HepG2 (cell line): ENCODE results near the gene C1QL4. TPM values are rescaled to one million over a fixed set of nuclear protein-coding genes. Genes with fewer than 3 reads are reported as not detected.
A peak's percentile ranks its signal among the peaks of the same experiment; 100 is the strongest.

Source experiments
- DMAP1 ChIP-seq: IDR thresholded peaks from 2 replicates; pipeline ENCODE4 v1.6.1; 2016
- DNMT3B ChIP-seq: conservative IDR thresholded peaks from 2 replicates; pipeline ENCODE4 v1.6.1; 2016; ENCODE audit warnings: missing biosample characterization, control low read depth
- EP300 ChIP-seq, 3 experiments: sonication (generic) in 1 of 3; formaldehyde crosslinking in 1 of 3; IDR thresholded peaks; 2 replicates each; pipeline versions ENCODE4 v1.5.1 to v1.6.1; 2011 to 2020; ENCODE audit warnings: low read depth in 2 of 3, low read length in 2 of 3, borderline replicate concordance in 1 of 3, improper control_type of control experiment in 1 of 3, mild to moderate bottlenecking in 1 of 3, missing genetic modification reagents in 1 of 3, moderate library complexity in 1 of 3
- HIVEP1 ChIP-seq: sonication (generic); formaldehyde crosslinking; IDR thresholded peaks from 2 replicates; pipeline ENCODE4 v1.4.0; 2020; ENCODE audit warnings: mild to moderate bottlenecking, missing genetic modification reagents
- LCORL ChIP-seq, 2 experiments: fragments of 450-650 bp in 1 of 2; sonication (generic) in 1 of 2; formaldehyde crosslinking in 1 of 2; IDR thresholded peaks; 2 replicates each; pipeline versions ENCODE4 v1.5.0 to v1.6.1; 2017 to 2020; ENCODE audit warnings: antibody characterized with exemption in 1 of 2, missing genetic modification reagents in 1 of 2
- NAIF1 ChIP-seq: sonication (generic); formaldehyde crosslinking; IDR thresholded peaks from 2 replicates; pipeline ENCODE4 v1.5.0; 2020; ENCODE audit warnings: mild to moderate bottlenecking, missing genetic modification reagents, borderline replicate concordance
- NCOR1 ChIP-seq: fragments of 200-600 bp; sonication (generic); IDR thresholded peaks from 2 replicates; pipeline ENCODE4 v1.7.0; 2017; ENCODE audit warnings: antibody characterized with exemption, low read length, borderline replicate concordance
- TARDBP ChIP-seq: sonication (generic); formaldehyde crosslinking; IDR thresholded peaks from 2 replicates; pipeline ENCODE4 v1.8.0; 2022; ENCODE audit warnings: mild to moderate bottlenecking, missing genetic modification reagents
- ZBTB43 ChIP-seq: sonication (generic); formaldehyde crosslinking; conservative IDR thresholded peaks from 2 replicates; pipeline ENCODE4 v1.4.0; 2020; ENCODE audit warnings: missing genetic modification reagents
- ZNF496 ChIP-seq: sonication (generic); formaldehyde crosslinking; IDR thresholded peaks from 2 replicates; pipeline ENCODE4 v1.8.1; 2023; ENCODE audit warnings: mild to moderate bottlenecking, moderate library complexity, missing genetic modification reagents; ENCODE audit not compliant: insufficient replicate concordance
- polyA plus RNA-seq, 8 experiments: library from polyadenylated mRNA; depleted of rRNA in 3 of 8; stranded (reverse) in 7 of 8; unstranded in 1 of 8; fragments of >200 nt; fragmentation: Illumina TruSeq in 4 of 8; extraction: Trizol in 4 of 8; gene quantifications; 2 replicates each; pipeline versions ENCODE4 v1.2.1 to v1.2.3, GENCODE V29; 2011 to 2016; ENCODE audit warnings: low read depth in 4 of 8, missing spikeins in 1 of 8, mixed read lengths in 1 of 8; ENCODE audit not compliant: insufficient read depth in 1 of 8
- total RNA-seq, 5 experiments: library from RNA; depleted of rRNA; stranded (reverse); fragments of >200 nt; fragmentation: Illumina TruSeq; extraction: Trizol; gene quantifications; 2 replicates each; pipeline ENCODE4 v1.2.3, GENCODE V29; 2016; ENCODE audit warnings: low read depth in 1 of 5
- TF ChIP-seq, protein P1 (sequence below): IDR thresholded peaks from 2 replicates; pipeline ENCODE4 v1.6.1; 2016; ENCODE audit warnings: low read depth, missing genetic modification reagents, missing compliant biosample characterization
- TF ChIP-seq, protein P2 (sequence below): sonication (generic); formaldehyde crosslinking; IDR thresholded peaks from 2 replicates; pipeline ENCODE4 v1.4.0; 2020; ENCODE audit warnings: low read depth, mild to moderate bottlenecking, missing genetic modification reagents
- TF ChIP-seq, protein P3 (sequence below): fragments of 450-650 bp; IDR thresholded peaks from 2 replicates; pipeline ENCODE4 v1.6.1; 2017; ENCODE audit warnings: mild to moderate bottlenecking
- TF ChIP-seq, protein P4 (sequence below): IDR thresholded peaks from 2 replicates; pipeline ENCODE4 v1.6.1; 2016; ENCODE audit warnings: low read depth, control low read depth

Gene C1QL4
- total and polyA plus RNA-seq, 2 of the 13 experiments (the other 11 are each of a cell fraction or from before 2014, with no cell fraction given) = 0.03 TPM; not detected in 1

- TF ChIP-seq, protein P1, sequence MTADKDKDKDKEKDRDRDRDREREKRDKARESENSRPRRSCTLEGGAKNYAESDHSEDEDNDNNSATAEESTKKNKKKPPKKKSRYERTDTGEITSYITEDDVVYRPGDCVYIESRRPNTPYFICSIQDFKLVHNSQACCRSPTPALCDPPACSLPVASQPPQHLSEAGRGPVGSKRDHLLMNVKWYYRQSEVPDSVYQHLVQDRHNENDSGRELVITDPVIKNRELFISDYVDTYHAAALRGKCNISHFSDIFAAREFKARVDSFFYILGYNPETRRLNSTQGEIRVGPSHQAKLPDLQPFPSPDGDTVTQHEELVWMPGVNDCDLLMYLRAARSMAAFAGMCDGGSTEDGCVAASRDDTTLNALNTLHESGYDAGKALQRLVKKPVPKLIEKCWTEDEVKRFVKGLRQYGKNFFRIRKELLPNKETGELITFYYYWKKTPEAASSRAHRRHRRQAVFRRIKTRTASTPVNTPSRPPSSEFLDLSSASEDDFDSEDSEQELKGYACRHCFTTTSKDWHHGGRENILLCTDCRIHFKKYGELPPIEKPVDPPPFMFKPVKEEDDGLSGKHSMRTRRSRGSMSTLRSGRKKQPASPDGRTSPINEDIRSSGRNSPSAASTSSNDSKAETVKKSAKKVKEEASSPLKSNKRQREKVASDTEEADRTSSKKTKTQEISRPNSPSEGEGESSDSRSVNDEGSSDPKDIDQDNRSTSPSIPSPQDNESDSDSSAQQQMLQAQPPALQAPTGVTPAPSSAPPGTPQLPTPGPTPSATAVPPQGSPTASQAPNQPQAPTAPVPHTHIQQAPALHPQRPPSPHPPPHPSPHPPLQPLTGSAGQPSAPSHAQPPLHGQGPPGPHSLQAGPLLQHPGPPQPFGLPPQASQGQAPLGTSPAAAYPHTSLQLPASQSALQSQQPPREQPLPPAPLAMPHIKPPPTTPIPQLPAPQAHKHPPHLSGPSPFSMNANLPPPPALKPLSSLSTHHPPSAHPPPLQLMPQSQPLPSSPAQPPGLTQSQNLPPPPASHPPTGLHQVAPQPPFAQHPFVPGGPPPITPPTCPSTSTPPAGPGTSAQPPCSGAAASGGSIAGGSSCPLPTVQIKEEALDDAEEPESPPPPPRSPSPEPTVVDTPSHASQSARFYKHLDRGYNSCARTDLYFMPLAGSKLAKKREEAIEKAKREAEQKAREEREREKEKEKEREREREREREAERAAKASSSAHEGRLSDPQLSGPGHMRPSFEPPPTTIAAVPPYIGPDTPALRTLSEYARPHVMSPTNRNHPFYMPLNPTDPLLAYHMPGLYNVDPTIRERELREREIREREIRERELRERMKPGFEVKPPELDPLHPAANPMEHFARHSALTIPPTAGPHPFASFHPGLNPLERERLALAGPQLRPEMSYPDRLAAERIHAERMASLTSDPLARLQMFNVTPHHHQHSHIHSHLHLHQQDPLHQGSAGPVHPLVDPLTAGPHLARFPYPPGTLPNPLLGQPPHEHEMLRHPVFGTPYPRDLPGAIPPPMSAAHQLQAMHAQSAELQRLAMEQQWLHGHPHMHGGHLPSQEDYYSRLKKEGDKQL = no peak
- TF ChIP-seq, protein P2, sequence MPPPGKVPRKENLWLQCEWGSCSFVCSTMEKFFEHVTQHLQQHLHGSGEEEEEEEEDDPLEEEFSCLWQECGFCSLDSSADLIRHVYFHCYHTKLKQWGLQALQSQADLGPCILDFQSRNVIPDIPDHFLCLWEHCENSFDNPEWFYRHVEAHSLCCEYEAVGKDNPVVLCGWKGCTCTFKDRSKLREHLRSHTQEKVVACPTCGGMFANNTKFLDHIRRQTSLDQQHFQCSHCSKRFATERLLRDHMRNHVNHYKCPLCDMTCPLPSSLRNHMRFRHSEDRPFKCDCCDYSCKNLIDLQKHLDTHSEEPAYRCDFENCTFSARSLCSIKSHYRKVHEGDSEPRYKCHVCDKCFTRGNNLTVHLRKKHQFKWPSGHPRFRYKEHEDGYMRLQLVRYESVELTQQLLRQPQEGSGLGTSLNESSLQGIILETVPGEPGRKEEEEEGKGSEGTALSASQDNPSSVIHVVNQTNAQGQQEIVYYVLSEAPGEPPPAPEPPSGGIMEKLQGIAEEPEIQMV (CRISPR knock-in tag) = no peak
- TF ChIP-seq, protein P3, sequence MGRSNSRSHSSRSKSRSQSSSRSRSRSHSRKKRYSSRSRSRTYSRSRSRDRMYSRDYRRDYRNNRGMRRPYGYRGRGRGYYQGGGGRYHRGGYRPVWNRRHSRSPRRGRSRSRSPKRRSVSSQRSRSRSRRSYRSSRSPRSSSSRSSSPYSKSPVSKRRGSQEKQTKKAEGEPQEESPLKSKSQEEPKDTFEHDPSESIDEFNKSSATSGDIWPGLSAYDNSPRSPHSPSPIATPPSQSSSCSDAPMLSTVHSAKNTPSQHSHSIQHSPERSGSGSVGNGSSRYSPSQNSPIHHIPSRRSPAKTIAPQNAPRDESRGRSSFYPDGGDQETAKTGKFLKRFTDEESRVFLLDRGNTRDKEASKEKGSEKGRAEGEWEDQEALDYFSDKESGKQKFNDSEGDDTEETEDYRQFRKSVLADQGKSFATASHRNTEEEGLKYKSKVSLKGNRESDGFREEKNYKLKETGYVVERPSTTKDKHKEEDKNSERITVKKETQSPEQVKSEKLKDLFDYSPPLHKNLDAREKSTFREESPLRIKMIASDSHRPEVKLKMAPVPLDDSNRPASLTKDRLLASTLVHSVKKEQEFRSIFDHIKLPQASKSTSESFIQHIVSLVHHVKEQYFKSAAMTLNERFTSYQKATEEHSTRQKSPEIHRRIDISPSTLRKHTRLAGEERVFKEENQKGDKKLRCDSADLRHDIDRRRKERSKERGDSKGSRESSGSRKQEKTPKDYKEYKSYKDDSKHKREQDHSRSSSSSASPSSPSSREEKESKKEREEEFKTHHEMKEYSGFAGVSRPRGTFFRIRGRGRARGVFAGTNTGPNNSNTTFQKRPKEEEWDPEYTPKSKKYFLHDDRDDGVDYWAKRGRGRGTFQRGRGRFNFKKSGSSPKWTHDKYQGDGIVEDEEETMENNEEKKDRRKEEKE = no peak
- TF ChIP-seq TARDBP (CRISPR knock-in tag) (no peak), LCORL (IDR thresholded peaks at IDR 0.05) (no peak), LCORL (CRISPR knock-in tag; IDR thresholded peaks at IDR 0.05) (0 out of 2 replicates have a peak, but pooled peaks have one; percentile 17), ZNF496 (CRISPR knock-in tag) (no peak), DMAP1 (CRISPR knock-in tag) (no peak), EP300 (IDR thresholded peaks at IDR 0.05; ENCODE audit: low read depth in 2 of 2, low read length in 2 of 2) (no peak), EP300 (CRISPR knock-in tag; IDR thresholded peaks at IDR 0.05; ENCODE audit: borderline replicate concordance) (no peak), ZBTB43 (CRISPR knock-in tag) (no peak), NAIF1 (no peak), DNMT3B (CRISPR knock-in tag) (no peak), HIVEP1 (CRISPR knock-in tag) (no peak), NCOR1 (no peak)
- TF ChIP-seq, protein P4, sequence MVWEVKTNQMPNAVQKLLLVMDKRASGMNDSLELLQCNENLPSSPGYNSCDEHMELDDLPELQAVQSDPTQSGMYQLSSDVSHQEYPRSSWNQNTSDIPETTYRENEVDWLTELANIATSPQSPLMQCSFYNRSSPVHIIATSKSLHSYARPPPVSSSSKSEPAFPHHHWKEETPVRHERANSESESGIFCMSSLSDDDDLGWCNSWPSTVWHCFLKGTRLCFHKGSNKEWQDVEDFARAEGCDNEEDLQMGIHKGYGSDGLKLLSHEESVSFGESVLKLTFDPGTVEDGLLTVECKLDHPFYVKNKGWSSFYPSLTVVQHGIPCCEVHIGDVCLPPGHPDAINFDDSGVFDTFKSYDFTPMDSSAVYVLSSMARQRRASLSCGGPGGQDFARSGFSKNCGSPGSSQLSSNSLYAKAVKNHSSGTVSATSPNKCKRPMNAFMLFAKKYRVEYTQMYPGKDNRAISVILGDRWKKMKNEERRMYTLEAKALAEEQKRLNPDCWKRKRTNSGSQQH (CRISPR knock-in tag) = no peak
Measured at GRCh38 chr12:49336645-49337584, at the start of gene C1QL4 (continued).
